Loucy (cell line): Measurements from ENCODE around the gene MCAM.
A peak's percentile ranks its signal among the peaks of the same experiment; 100 is the strongest.

Experiments
- CTCF ChIP-seq: fragments of 200-600 bp; sonication (generic); conservative IDR thresholded peaks from 2 replicates; pipeline ENCODE4 v1.5.1; 2014; ENCODE audit warnings: mild to moderate bottlenecking, antibody characterized with exemption, low read length
- EZH2phosphoT487 ChIP-seq: fragments of 200-600 bp; IDR thresholded peaks from 2 replicates; pipeline ENCODE4 v1.6.1; 2018; ENCODE audit warnings: antibody characterized with exemption, mild to moderate bottlenecking, moderate library complexity, borderline replicate concordance

GRCh38 chr11:119339589-119340334, 22.8 kb upstream of the MCAM start:
- TF ChIP-seq CTCF, result 0 out of 2 replicates have a peak, but pooled peaks have one; percentile 13
- TF ChIP-seq EZH2phosphoT487, result no peak
